Pancreas (tissue), 10 donors: ENCODE measurements around the gene CHFR. TPM values are rescaled to one million over a fixed set of nuclear protein-coding genes. Genes with fewer than 3 reads are reported as not detected.

Experiments
- ATAC-seq, 4 donors: fragments of 200-7000 bp; cut with Tn5 transposase; one replicate each; pipeline versions ENCODE4 v1.8.0 to v1.9.1; 2020; ENCODE audit warnings: mild to moderate bottlenecking in 4 of 4, moderate library complexity in 4 of 4
- DNase-seq, 6 donors: peaks; one replicate each; pipeline ENCODE4 v3.0.0-alpha.2; 2020
- FAIRE-seq: peaks from 2 replicates; lab custom pipeline; 2012; peaks lifted over from hg19 to GRCh38; lab: Jason Lieb, UNC
- H3K27ac ChIP-seq, 4 donors: fragments of 200-600 bp; sonication (generic); 1 replicate in 3 of 4; 2 replicates in 1 of 4; pipeline versions ENCODE4 v1.5.0 to v1.8.0; 2020
- H3K27me3 ChIP-seq, 4 donors: fragments of 200-600 bp; one replicate each; pipeline ENCODE4 v1.8.0; 2021
- H3K36me3 ChIP-seq, 3 donors: fragments of 200-600 bp; sonication (generic) in 1 of 3; one replicate each; pipeline versions ENCODE4 v1.5.0 to v1.8.0; 2020 to 2021
- H3K4me1 ChIP-seq, 3 donors: fragments of 200-600 bp; one replicate each; pipeline ENCODE4 v1.8.0; 2021
- H3K4me3 ChIP-seq, 4 donors: fragments of 200-600 bp; sonication (generic) in 2 of 4; one replicate each; pipeline versions ENCODE4 v1.5.0 to v1.8.0; 2020 to 2021
- H3K9me3 ChIP-seq, 4 donors: fragments of 200-600 bp; one replicate each; pipeline ENCODE4 v1.8.0; 2021
- WGBS, 2 donors: extraction: QIAGEN DNeasy Blood & Tissue Kit; methylation state at CpG; one replicate each; pipeline ENCODE4 v1.1.7; 2013; 5-methylcytosine and 5-hydroxymethylcytosine counted together
- intact Hi-C, 3 donors: fragments of 100-400 bp; cut with DNase I; formaldehyde crosslinking; loops; one replicate each; pipeline versions ENCODE4 v1.11.1 to v1.14.2; 2022
- polyA plus RNA-seq, 2 donors: library from polyadenylated mRNA; stranded (reverse); fragments of 200-250 nt; gene quantifications; one replicate each; pipeline ENCODE4 v1.2.3, GENCODE V29; 2013
- total RNA-seq, 6 donors: library from RNA; stranded (reverse); fragmentation: NEBNext Ultra II Directional in 4 of 6; extraction: Animal tissue kit (Norgen Biotek cat#: 25700) in 4 of 6; gene quantifications; one replicate each; pipeline versions ENCODE4 v1.2.1 to v1.2.4, GENCODE V29; 2021 to 2023
- TF ChIP-seq, protein P1 (sequence below), 4 donors: fragments of 200-600 bp; sonication (generic) in 3 of 4; IDR thresholded peaks; one replicate each; pipeline versions ENCODE4 v1.5.0 to v1.8.0; 2021; ENCODE audit warnings: antibody characterized with exemption in 4 of 4
- donor health status: healthy with polysubstance abuse.
- donor health status: DM: no; HTN: no; CAD: no; lungs with moderate emphysema.
- donor health status: DM: no; HTN: no; CAD: no.
- donor health status: control.
- donor health status: control.
- donor health status: Bipolar disorder and iron deficiency.
- donor health status: DM: yes; HTN: yes; CAD: no.
- donor health status: DM: no; HTN: no; CAD: no.
- donor health status: DM: no; HTN: no; CAD: no.
- donor health status: DM: yes; HTN: yes; CAD: no.

Gene CHFR
- total and polyA plus RNA-seq, 8 donors: 14.9 to 32.3 (median 16.1) TPM

DNA sequence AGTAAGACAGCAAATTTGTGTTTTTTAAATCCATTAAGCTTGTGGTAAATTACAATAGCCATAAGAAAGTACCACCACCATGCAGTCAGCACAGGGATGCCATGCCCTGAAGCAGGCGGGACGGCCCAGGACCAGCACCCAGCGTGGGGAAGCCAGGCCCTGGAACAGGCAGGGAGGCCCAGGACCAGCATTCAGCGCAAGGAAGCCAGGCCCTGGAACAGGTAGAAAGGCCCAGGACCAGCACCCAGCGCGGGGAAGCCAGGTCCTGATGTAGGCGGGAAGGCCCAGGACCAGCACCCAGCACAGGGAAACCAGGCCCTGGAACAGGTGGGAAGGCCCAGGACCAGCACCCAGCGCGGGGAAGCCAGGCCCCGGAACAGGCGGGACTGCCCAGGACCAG, 13.2 kb downstream of the CHFR start:
- DNase-seq (peak in 1 of 6 donors; percentile 57), FAIRE-seq (no peak), ATAC-seq (no peak)
- Histone ChIP-seq H3K4me3 (no peak overlapping the region), H3K4me1 (no peaks in the 10 kb centered on the region), H3K9me3 (no peaks in the 10 kb centered on the region), H3K36me3 (peaks cover 0 to 38% (median 3%) of the 10 kb centered on the region in 3 donors), H3K27ac (no peak overlapping the region), H3K27me3 (no peaks in the 10 kb centered on the region)
- TF ChIP-seq, protein P1, sequence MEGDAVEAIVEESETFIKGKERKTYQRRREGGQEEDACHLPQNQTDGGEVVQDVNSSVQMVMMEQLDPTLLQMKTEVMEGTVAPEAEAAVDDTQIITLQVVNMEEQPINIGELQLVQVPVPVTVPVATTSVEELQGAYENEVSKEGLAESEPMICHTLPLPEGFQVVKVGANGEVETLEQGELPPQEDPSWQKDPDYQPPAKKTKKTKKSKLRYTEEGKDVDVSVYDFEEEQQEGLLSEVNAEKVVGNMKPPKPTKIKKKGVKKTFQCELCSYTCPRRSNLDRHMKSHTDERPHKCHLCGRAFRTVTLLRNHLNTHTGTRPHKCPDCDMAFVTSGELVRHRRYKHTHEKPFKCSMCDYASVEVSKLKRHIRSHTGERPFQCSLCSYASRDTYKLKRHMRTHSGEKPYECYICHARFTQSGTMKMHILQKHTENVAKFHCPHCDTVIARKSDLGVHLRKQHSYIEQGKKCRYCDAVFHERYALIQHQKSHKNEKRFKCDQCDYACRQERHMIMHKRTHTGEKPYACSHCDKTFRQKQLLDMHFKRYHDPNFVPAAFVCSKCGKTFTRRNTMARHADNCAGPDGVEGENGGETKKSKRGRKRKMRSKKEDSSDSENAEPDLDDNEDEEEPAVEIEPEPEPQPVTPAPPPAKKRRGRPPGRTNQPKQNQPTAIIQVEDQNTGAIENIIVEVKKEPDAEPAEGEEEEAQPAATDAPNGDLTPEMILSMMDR (IDR thresholded peaks at IDR 0.05): no peak
- intact Hi-C loops: no loop called here
- WGBS, 2 donors: 96 to 99% methylated on average over 11 of the region's 11 CpGs

DNA sequence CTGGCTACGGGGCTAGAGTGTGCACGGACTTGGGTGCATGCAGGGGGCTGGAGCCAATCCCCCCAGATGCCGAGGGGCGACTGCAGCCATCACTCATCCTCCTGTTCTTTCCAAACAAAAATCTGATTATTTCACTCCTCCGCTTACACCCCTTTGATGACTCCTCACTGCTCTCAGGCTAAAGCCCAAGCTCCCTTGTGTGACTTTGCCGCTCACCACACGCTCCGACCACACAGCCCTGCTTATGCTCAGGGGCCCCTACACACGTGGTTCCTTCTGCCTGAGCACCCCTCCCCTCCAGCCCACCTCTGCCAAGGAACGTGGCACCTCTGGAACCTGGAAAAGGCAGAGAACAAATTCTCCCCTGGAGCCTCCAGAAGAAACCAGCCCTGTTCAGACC, 13.7 kb downstream of the CHFR start:
- 89 to 91% methylated on average over 10 of the region's 10 CpGs for WGBS, 2 donors
- FAIRE-seq (no peak), ATAC-seq (no peak)

GRCh38 chr12:132872975-132873421, 14.4 kb downstream of the CHFR start:
- DNase-seq: peak in 1 of 6 donors; percentile 5
- TF ChIP-seq, protein P1 (IDR thresholded peaks at IDR 0.05): no peak
- WGBS, 2 donors: 84 to 87% methylated on average over 11 to 12 of the region's 12 CpGs
- Histone ChIP-seq H3K27me3 (no peaks in the 10 kb centered on the region), H3K36me3 (peaks cover 0 to 38% (median 3%) of the 10 kb centered on the region in 3 donors), H3K4me3 (no peak overlapping the region), H3K4me1 (no peaks in the 10 kb centered on the region), H3K27ac (no peak overlapping the region), H3K9me3 (no peaks in the 10 kb centered on the region)
- no peak for ATAC-seq
- no peak for FAIRE-seq
- intact Hi-C loops: no loop called here

More for the DNA sequence above, 13.7 kb downstream of the CHFR start:
- Histone ChIP-seq H3K27me3 (no peaks in the 10 kb centered on the region), H3K27ac (no peak overlapping the region), H3K4me3 (no peak overlapping the region), H3K4me1 (no peaks in the 10 kb centered on the region), H3K36me3 (peaks cover 0 to 38% (median 3%) of the 10 kb centered on the region in 3 donors), H3K9me3 (no peaks in the 10 kb centered on the region)
- TF ChIP-seq, protein P1 (IDR thresholded peaks at IDR 0.05): no peak
- intact Hi-C loops: no loop called here
- peak in 1 of 6 donors; percentile 18 for DNase-seq

GRCh38 chr12:132872073-132872855, 15.1 kb downstream of the CHFR start:
- Histone ChIP-seq H3K27me3 (no peaks in the 10 kb centered on the region), H3K4me3 (no peak overlapping the region), H3K36me3 (peaks cover 0 to 39% (median 5%) of the 10 kb centered on the region in 3 donors), H3K9me3 (no peaks in the 10 kb centered on the region), H3K4me1 (no peaks in the 10 kb centered on the region), H3K27ac (no peak overlapping the region)
- no peak for FAIRE-seq
- TF ChIP-seq, protein P1 (IDR thresholded peaks at IDR 0.05): no peak
- ATAC-seq: no peak
- intact Hi-C loops: no loop called here
- peak in 1 of 6 donors; percentile 27 for DNase-seq
- WGBS, 2 donors: 94 to 95% methylated on average over 21 of the region's 21 CpGs

GRCh38 chr12:132869551-132869950, 17.9 kb downstream of the CHFR start:
- FAIRE-seq: no peak
- 93 to 94% methylated on average over 14 of the region's 14 CpGs for WGBS, 2 donors
- DNase-seq: peak in 1 of 6 donors; percentile 35

More at GRCh38 chr12:132869551-132869950, 17.9 kb downstream of the CHFR start:
- no peak overlapping the region for H3K4me3 ChIP-seq
- ATAC-seq: no peak
- TF ChIP-seq, protein P1 (IDR thresholded peaks at IDR 0.05): no peak
- intact Hi-C loops: no loop called here
- no peak overlapping the region for H3K27ac ChIP-seq
- no peaks in the 10 kb centered on the region for H3K4me1 ChIP-seq
- no peaks in the 10 kb centered on the region for H3K27me3 ChIP-seq
- H3K9me3 ChIP-seq: no peaks in the 10 kb centered on the region
- H3K36me3 ChIP-seq: peaks cover 0 to 25% (median 4%) of the 10 kb centered on the region in 3 donors
